PC-3 (cell line): ENCODE data around the gene COLEC12. TPM values are rescaled to one million over a fixed set of nuclear protein-coding genes. Genes with fewer than 3 reads are reported as not detected.

Source experiments
- ATAC-seq: fragments of 200-7000 bp; cut with Tn5 transposase; 2 replicates; pipeline ENCODE4 v1.9.1; 2020; ENCODE audit warnings: mild to moderate bottlenecking, moderate library complexity
- BruUV-seq: library from RNA; stranded (reverse); fragments of 400-500 nt; replicated peaks from 2 replicates; lab custom pipeline; 2021; lab: Mats Ljungman, UMichigan
- CTCF ChIA-PET: fragments of 300-600 bp; sonication (Branson Sonifier 250); formaldehyde crosslinking; loops from one replicate; lab custom pipeline; 2022; ENCODE audit warnings: antibody characterized with exemption; lab: Charles Lee
- POLR2A ChIA-PET: fragments of 300-600 bp; sonication (Branson Sonifier 250); formaldehyde crosslinking; loops from one replicate; lab custom pipeline; 2022; ENCODE audit warnings: antibody characterized with exemption; ENCODE audit not compliant: unreplicated experiment; lab: Charles Lee
- DNase-seq: peaks from one replicate; pipeline ENCODE4 v3.0.0-alpha.2; 2015
- H2AFZ ChIP-seq: fragments of 300-600 bp; sonication (generic); 2 replicates; pipeline ENCODE4 v1.6.0; 2016; ENCODE audit warnings: antibody characterized with exemption, low read length
- H3F3A ChIP-seq: fragments of 300-600 bp; sonication (generic); one replicate; pipeline ENCODE4 v1.6.0; 2017; ENCODE audit warnings: antibody characterized with exemption, low read length, control low read depth, mild to moderate bottlenecking; ENCODE audit not compliant: unreplicated experiment
- H3K27ac ChIP-seq: fragments of 300-600 bp; sonication (generic); 2 replicates; pipeline ENCODE4 v1.5.1; 2016; ENCODE audit warnings: mild to moderate bottlenecking, low read length
- H3K27me3 ChIP-seq: fragments of 300-600 bp; sonication (generic); 2 replicates; pipeline ENCODE4 v1.6.1; 2016; ENCODE audit warnings: low read length, mixed read lengths
- H3K36me3 ChIP-seq: fragments of 300-600 bp; sonication (generic); 2 replicates; pipeline ENCODE4 v1.6.1; 2016; ENCODE audit warnings: low read depth, mixed run types, low read length, mixed read lengths
- H3K4me1 ChIP-seq: fragments of 300-600 bp; sonication (generic); 2 replicates; pipeline ENCODE4 v1.5.1; 2016; ENCODE audit warnings: low read length; ENCODE audit not compliant: insufficient read depth
- H3K4me2 ChIP-seq: fragments of 300-600 bp; sonication (generic); 2 replicates; pipeline ENCODE4 v1.6.0; 2016; ENCODE audit warnings: low read length
- H3K4me3 ChIP-seq: fragments of 300-600 bp; sonication (generic); 2 replicates; pipeline ENCODE4 v1.5.1; 2016; ENCODE audit warnings: mild to moderate bottlenecking, low read length, mixed read lengths
- H3K79me2 ChIP-seq: fragments of 300-600 bp; sonication (generic); 2 replicates; pipeline ENCODE4 v1.6.1; 2017; ENCODE audit warnings: low read length, mixed read lengths
- H3K9ac ChIP-seq: fragments of 300-600 bp; sonication (generic); 2 replicates; pipeline ENCODE4 v1.6.0; 2016; ENCODE audit warnings: mild to moderate bottlenecking, low read length
- H3K9me2 ChIP-seq: fragments of 300-600 bp; sonication (generic); replicated peaks from 2 replicates; pipeline ENCODE4 v1.6.1; 2016; ENCODE audit warnings: mixed run types, low read length, mixed read lengths
- H3K9me3 ChIP-seq: fragments of 300-600 bp; sonication (generic); 2 replicates; pipeline ENCODE4 v1.6.1; 2016; ENCODE audit warnings: low read length, mixed read lengths
- H4K20me1 ChIP-seq: fragments of 300-600 bp; sonication (generic); 2 replicates; pipeline ENCODE4 v1.6.1; 2016; ENCODE audit warnings: low read length, mixed read lengths
- EZH2 ChIP-seq: fragments of 300-600 bp; sonication (generic); IDR thresholded peaks from one replicate; pipeline ENCODE4 v1.6.1; 2017; ENCODE audit warnings: antibody characterized with exemption, mild to moderate bottlenecking, low read length; ENCODE audit not compliant: unreplicated experiment
- EZH2phosphoT487 ChIP-seq: fragments of 300-600 bp; sonication (generic); IDR thresholded peaks from 2 replicates; pipeline ENCODE4 v1.6.1; 2018; ENCODE audit warnings: mild to moderate bottlenecking, antibody characterized with exemption, low read length, borderline replicate concordance
- intact Hi-C: fragments of 100-400 bp; cut with micrococcal nuclease; formaldehyde crosslinking; loops from 2 replicates; pipeline ENCODE4 v1.9.0; 2023
- total RNA-seq: library from RNA; depleted of rRNA; stranded (reverse); fragments of >200 nt; gene quantifications from 2 replicates; pipeline ENCODE4 v1.2.3, GENCODE V29; 2014
- TF ChIP-seq, protein P1 (sequence below): fragments of 300-600 bp; sonication (generic); conservative IDR thresholded peaks from 2 replicates; pipeline ENCODE4 v1.5.1; 2017; ENCODE audit warnings: antibody characterized with exemption, low read depth, mild to moderate bottlenecking, low read length

The COLEC12 gene
- total RNA-seq, 1 experiment from 2014 or later: 0.04 TPM

DNA sequence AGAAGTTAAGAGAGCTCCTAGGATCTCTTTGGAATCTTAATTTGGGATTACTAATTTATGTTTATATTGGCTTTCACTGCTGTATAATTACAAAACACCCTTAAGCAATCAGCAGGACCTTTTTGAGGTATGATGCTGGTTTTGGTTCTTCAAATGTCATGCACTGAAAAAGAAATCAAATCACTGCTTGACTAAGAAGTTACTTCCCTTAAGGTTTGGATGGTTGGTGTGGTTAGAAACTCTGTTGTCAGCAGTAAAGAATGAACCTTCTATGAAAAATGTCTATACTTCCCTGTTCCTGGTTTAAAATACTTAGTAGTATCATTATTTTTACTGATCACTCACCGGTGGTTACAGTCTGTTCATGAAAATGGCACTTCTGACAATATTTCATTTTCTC, 5.5 kb downstream of the COLEC12 start:
- no peak overlapping the region for H2AFZ ChIP-seq
- no peaks in the 10 kb centered on the region for H3K9me3 ChIP-seq
- H3K4me1 ChIP-seq: peaks cover 15% of the 10 kb centered on the region
- H3K79me2 ChIP-seq: no peaks in the 10 kb centered on the region
- no peaks in the 10 kb centered on the region for H3K36me3 ChIP-seq
- ATAC-seq (no peak), DNase-seq (no peak)
- no peaks in the 10 kb centered on the region for H3F3A ChIP-seq
- H3K9me2 ChIP-seq: no peaks in the 10 kb centered on the region
- H4K20me1 ChIP-seq: no peaks in the 10 kb centered on the region
- no peak overlapping the region for H3K27ac ChIP-seq
- H3K4me3 ChIP-seq: no peak overlapping the region
- H3K4me2 ChIP-seq: no peak overlapping the region
- ChIA-PET CTCF (no interaction called here), POLR2A (no interaction called here)
- TF ChIP-seq EZH2phosphoT487 (no peak), EZH2 (no peak)
- TF ChIP-seq, protein P1, sequence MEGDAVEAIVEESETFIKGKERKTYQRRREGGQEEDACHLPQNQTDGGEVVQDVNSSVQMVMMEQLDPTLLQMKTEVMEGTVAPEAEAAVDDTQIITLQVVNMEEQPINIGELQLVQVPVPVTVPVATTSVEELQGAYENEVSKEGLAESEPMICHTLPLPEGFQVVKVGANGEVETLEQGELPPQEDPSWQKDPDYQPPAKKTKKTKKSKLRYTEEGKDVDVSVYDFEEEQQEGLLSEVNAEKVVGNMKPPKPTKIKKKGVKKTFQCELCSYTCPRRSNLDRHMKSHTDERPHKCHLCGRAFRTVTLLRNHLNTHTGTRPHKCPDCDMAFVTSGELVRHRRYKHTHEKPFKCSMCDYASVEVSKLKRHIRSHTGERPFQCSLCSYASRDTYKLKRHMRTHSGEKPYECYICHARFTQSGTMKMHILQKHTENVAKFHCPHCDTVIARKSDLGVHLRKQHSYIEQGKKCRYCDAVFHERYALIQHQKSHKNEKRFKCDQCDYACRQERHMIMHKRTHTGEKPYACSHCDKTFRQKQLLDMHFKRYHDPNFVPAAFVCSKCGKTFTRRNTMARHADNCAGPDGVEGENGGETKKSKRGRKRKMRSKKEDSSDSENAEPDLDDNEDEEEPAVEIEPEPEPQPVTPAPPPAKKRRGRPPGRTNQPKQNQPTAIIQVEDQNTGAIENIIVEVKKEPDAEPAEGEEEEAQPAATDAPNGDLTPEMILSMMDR: no peak
- H3K9ac ChIP-seq: no peak overlapping the region
- peaks cover 44% of the 10 kb centered on the region for H3K27me3 ChIP-seq
- no TSS peak for BruUV-seq
- intact Hi-C loops: loop anchor here (5.0 kb wide), 1 partner anchor 122 kb away; no protein-coding TSS in a partner anchor

DNA sequence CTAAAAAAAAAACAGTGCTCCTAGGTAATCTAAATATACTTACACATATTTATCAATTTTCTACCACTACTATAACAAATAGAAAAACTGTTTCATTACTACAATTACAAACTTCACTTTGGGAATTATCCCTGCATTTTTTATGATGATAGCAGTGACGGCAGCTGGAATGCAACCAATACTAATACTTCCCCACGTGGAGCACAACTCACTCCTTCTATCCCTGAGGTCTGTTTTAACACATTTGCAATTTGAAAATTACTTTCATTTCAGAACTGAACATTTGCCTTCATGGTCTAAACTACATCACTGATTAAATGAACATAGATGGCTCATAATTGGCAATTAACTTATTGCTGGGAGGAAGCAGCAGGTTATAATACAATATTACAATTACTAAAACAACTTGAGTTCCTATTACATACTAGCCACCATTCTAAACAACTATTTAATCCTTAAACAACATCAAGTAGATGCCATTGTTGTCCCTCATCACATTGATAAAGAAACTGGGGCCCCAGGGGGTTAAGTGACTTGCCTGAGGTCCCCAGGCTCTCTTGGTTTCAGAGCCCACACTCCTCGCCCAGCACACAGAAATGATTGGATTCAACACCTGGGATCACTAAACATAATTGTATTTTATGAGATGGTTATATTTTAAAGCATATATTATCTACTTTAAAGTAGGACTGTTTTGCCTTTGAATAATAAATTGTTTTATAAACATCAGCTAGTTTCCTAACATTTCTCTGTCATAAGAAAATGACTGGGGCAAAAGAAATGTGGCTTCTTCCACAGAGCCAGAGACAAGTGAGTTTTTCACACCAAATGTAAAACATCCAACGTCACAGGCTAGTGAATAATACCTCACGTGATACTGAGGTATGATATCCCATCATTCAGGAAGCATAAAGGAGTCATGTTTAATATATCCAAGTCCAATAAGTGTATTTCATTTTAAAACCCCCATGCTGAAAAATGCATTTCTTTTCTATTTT, 6.2 kb downstream of the COLEC12 start:
- intact Hi-C loops: no loop called here
- Histone ChIP-seq H4K20me1 (no peaks in the 10 kb centered on the region), H3K27ac (no peak overlapping the region), H3K4me2 (no peak overlapping the region), H3K27me3 (peaks cover 37% of the 10 kb centered on the region), H2AFZ (no peak overlapping the region), H3K36me3 (no peaks in the 10 kb centered on the region), H3K9me2 (no peaks in the 10 kb centered on the region), H3K4me1 (peaks cover 15% of the 10 kb centered on the region), H3K9ac (no peak overlapping the region), H3F3A (no peaks in the 10 kb centered on the region), H3K4me3 (no peak overlapping the region), H3K9me3 (no peaks in the 10 kb centered on the region), H3K79me2 (no peaks in the 10 kb centered on the region)
- TF ChIP-seq, protein P1: no peak
- no peak for TF ChIP-seq EZH2phosphoT487
- TF ChIP-seq EZH2: no peak
- DNase-seq (no peak), ATAC-seq (no peak)
- POLR2A ChIA-PET: no interaction called here
- BruUV-seq: no TSS peak
- CTCF ChIA-PET: no interaction called here

DNA sequence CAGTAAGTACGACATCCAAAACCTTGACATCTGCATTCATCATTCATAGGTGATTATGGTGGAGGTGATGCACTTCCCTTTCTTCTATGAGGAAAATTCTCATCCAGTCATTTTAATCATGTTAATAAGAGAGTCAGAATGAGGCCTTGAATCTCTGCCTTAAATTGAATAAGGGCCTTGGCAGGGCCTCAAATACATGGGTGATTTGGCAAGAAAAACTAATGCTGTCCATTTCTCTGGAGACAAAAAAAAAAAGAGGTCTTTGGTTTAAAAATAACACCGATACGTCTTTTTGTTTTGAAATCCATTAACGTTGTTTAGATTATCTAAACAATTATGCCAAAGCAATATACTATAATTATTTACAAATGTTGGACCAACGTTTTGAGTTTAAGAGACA, 8.1 kb downstream of the COLEC12 start:
- peaks cover 22% of the 10 kb centered on the region; the same call in 1 of the 2 replicates for H3K27me3 ChIP-seq
- no peaks in the 10 kb centered on the region for H4K20me1 ChIP-seq
- no peaks in the 10 kb centered on the region for H3K79me2 ChIP-seq
- H3K9me2 ChIP-seq: no peaks in the 10 kb centered on the region
- CTCF ChIA-PET: no interaction called here
- H3K4me2 ChIP-seq: no peak overlapping the region
- BruUV-seq: no TSS peak
- no peak overlapping the region for H2AFZ ChIP-seq
- peaks cover 20% of the 10 kb centered on the region for H3K4me1 ChIP-seq
- intact Hi-C loops: no loop called here
- no peak overlapping the region for H3K27ac ChIP-seq
- H3K36me3 ChIP-seq: no peaks in the 10 kb centered on the region
- no peaks in the 10 kb centered on the region for H3F3A ChIP-seq
- no peak overlapping the region for H3K9ac ChIP-seq
- TF ChIP-seq EZH2: no peak
- TF ChIP-seq, protein P1: no peak
- TF ChIP-seq EZH2phosphoT487: no peak
- DNase-seq (no peak), ATAC-seq (no peak)
- H3K4me3 ChIP-seq: no peak overlapping the region
- POLR2A ChIA-PET: no interaction called here
- no peaks in the 10 kb centered on the region for H3K9me3 ChIP-seq
